HepG2 (cell line): ENCODE data around the gene PGC. TPM values are rescaled to one million over a fixed set of nuclear protein-coding genes. Genes with fewer than 3 reads are reported as not detected.

Experiments
- CENPX ChIP-seq: sonication (generic); formaldehyde crosslinking; IDR thresholded peaks from 2 replicates; pipeline ENCODE4 v1.9.0; 2021; ENCODE audit warnings: mild to moderate bottlenecking, missing genetic modification reagents, moderate library complexity
- ISX ChIP-seq: sonication (generic); formaldehyde crosslinking; conservative IDR thresholded peaks from 2 replicates; pipeline ENCODE4 v1.5.0; 2020; ENCODE audit warnings: missing genetic modification reagents
- KLF16 ChIP-seq, 2 experiments: sonication (generic) in 1 of 2; formaldehyde crosslinking in 1 of 2; IDR thresholded peaks; 2 replicates each; pipeline versions ENCODE4 v1.6.1 to v1.8.0; 2016 to 2023; ENCODE audit warnings: missing genetic modification reagents in 2 of 2, missing compliant biosample characterization in 1 of 2
- MYPOP ChIP-seq: sonication (generic); formaldehyde crosslinking; IDR thresholded peaks from 2 replicates; pipeline ENCODE4 v1.8.1; 2023; ENCODE audit warnings: mild to moderate bottlenecking, moderate library complexity, missing genetic modification reagents
- NFYC ChIP-seq: IDR thresholded peaks from 2 replicates; pipeline ENCODE4 v1.6.1; 2016; ENCODE audit warnings: missing genetic modification reagents, missing compliant biosample characterization
- PAWR ChIP-seq: sonication (generic); formaldehyde crosslinking; IDR thresholded peaks from 2 replicates; pipeline ENCODE4 v1.4.0; 2020; ENCODE audit warnings: missing genetic modification reagents, mild to moderate bottlenecking, borderline replicate concordance
- PRPF4 ChIP-seq: fragments of 200-400 bp; formaldehyde crosslinking; IDR thresholded peaks from 2 replicates; pipeline ENCODE4 v1.6.1; 2016; ENCODE audit warnings: low read length, low read depth; ENCODE audit not compliant: poor library complexity, severe bottlenecking
- REL ChIP-seq: sonication (generic); formaldehyde crosslinking; conservative IDR thresholded peaks from 2 replicates; pipeline ENCODE4 v1.8.0; 2022; ENCODE audit warnings: mild to moderate bottlenecking, missing genetic modification reagents, moderate library complexity
- REST ChIP-seq, 2 experiments: IDR thresholded peaks; 2 replicates each; pipeline ENCODE4 v1.6.1; 2011 to 2012; ENCODE audit warnings: low read length in 2 of 2, borderline replicate concordance in 1 of 2, low read depth in 1 of 2, mild to moderate bottlenecking in 1 of 2, moderate library complexity in 1 of 2
- RFX5 ChIP-seq: IDR thresholded peaks from 2 replicates; pipeline ENCODE4 v1.6.1; 2011; ENCODE audit warnings: low read depth, low read length, improper control_type of control experiment
- SAFB2 ChIP-seq: sonication (generic); formaldehyde crosslinking; IDR thresholded peaks from 2 replicates; pipeline ENCODE4 v1.5.1; 2020; ENCODE audit warnings: missing genetic modification reagents, low read depth, mild to moderate bottlenecking, borderline replicate concordance
- SALL1 ChIP-seq: sonication (generic); formaldehyde crosslinking; IDR thresholded peaks from 2 replicates; pipeline ENCODE4 v1.8.0; 2022; ENCODE audit warnings: mild to moderate bottlenecking, missing genetic modification reagents
- SMAD3 ChIP-seq: sonication (generic); formaldehyde crosslinking; IDR thresholded peaks from 2 replicates; pipeline ENCODE4 v1.4.0; 2020; ENCODE audit warnings: missing genetic modification reagents
- TAF1 ChIP-seq: sonication (generic); formaldehyde crosslinking; IDR thresholded peaks from 2 replicates; pipeline ENCODE4 v1.4.0; 2020; ENCODE audit warnings: missing genetic modification reagents
- YEATS2 ChIP-seq: sonication (generic); formaldehyde crosslinking; IDR thresholded peaks from 2 replicates; pipeline ENCODE4 v1.4.0; 2020; ENCODE audit warnings: missing genetic modification reagents, borderline replicate concordance
- ZNF180 ChIP-seq: sonication (generic); formaldehyde crosslinking; IDR thresholded peaks from 2 replicates; pipeline ENCODE4 v1.4.0; 2020; ENCODE audit warnings: low read depth, missing genetic modification reagents, borderline replicate concordance
- ZNF329 ChIP-seq: sonication (generic); formaldehyde crosslinking; IDR thresholded peaks from 2 replicates; pipeline ENCODE4 v1.9.0; 2021; ENCODE audit warnings: low read depth, mild to moderate bottlenecking, missing genetic modification reagents
- ZNF468 ChIP-seq: sonication (generic); formaldehyde crosslinking; IDR thresholded peaks from 2 replicates; pipeline ENCODE4 v1.8.0; 2022; ENCODE audit warnings: mild to moderate bottlenecking, moderate library complexity, missing genetic modification reagents
- ZNF660 ChIP-seq: sonication (generic); formaldehyde crosslinking; IDR thresholded peaks from 2 replicates; pipeline ENCODE4 v1.5.1; 2020; ENCODE audit warnings: mild to moderate bottlenecking, low read depth, missing genetic modification reagents, borderline replicate concordance
- ZNF883 ChIP-seq: sonication (generic); formaldehyde crosslinking; IDR thresholded peaks from 2 replicates; pipeline ENCODE4 v1.5.1; 2020; ENCODE audit warnings: mild to moderate bottlenecking, missing genetic modification reagents; ENCODE audit errors: not compliant biosample characterization
- polyA plus RNA-seq, 8 experiments: library from polyadenylated mRNA; depleted of rRNA in 3 of 8; stranded (reverse) in 7 of 8; unstranded in 1 of 8; fragments of >200 nt; fragmentation: Illumina TruSeq in 4 of 8; extraction: Trizol in 4 of 8; gene quantifications; 2 replicates each; pipeline versions ENCODE4 v1.2.1 to v1.2.3, GENCODE V29; 2011 to 2016; ENCODE audit warnings: low read depth in 4 of 8, missing spikeins in 1 of 8, mixed read lengths in 1 of 8; ENCODE audit not compliant: insufficient read depth in 1 of 8
- total RNA-seq, 5 experiments: library from RNA; depleted of rRNA; stranded (reverse); fragments of >200 nt; fragmentation: Illumina TruSeq; extraction: Trizol; gene quantifications; 2 replicates each; pipeline ENCODE4 v1.2.3, GENCODE V29; 2016; ENCODE audit warnings: low read depth in 1 of 5
- TF ChIP-seq, protein P1 (sequence below): sonication (generic); formaldehyde crosslinking; IDR thresholded peaks from 2 replicates; pipeline ENCODE4 v1.4.0; 2020; ENCODE audit warnings: mild to moderate bottlenecking, missing genetic modification reagents
- TF ChIP-seq, protein P2 (sequence below): IDR thresholded peaks from 2 replicates; pipeline ENCODE4 v1.6.1; 2016; ENCODE audit warnings: missing biosample characterization, missing genetic modification reagents, low read depth

PGC gene
- total and polyA plus RNA-seq, 2 of the 13 experiments (the other 11 are each of a cell fraction or from before 2014, with no cell fraction given), result 426 to 502 TPM

- TF ChIP-seq REST (IDR thresholded peaks at IDR 0.05; ENCODE audit: borderline replicate concordance in 1 of 2, low read depth in 1 of 2, low read length in 2 of 2) (no peak), TAF1 (CRISPR knock-in tag) (peak; percentile 21; the same call in 1 of the 2 replicates), SMAD3 (CRISPR knock-in tag) (peak; percentile 85), KLF16 (CRISPR knock-in tag; IDR thresholded peaks at IDR 0.05) (peak in 1 of 2 experiments; percentile 91; a peak in 2 of 4 replicates), ZNF329 (CRISPR knock-in tag) (no peak), SALL1 (CRISPR knock-in tag) (peak; percentile 80), PAWR (CRISPR knock-in tag) (no peak), NFYC (CRISPR knock-in tag) (no peak), ZNF883 (CRISPR knock-in tag) (no peak), MYPOP (CRISPR knock-in tag) (no peak), CENPX (no peak), ZNF468 (no peak), PRPF4 (no peak), SAFB2 (CRISPR knock-in tag) (no peak), REL (CRISPR knock-in tag) (no peak), YEATS2 (CRISPR knock-in tag) (peak; percentile 82), ZNF660 (CRISPR knock-in tag) (no peak), ZNF180 (CRISPR knock-in tag) (no peak; the same call in 1 of the 2 replicates), ISX (no peak), RFX5 (no peak)
- TF ChIP-seq, protein P1, sequence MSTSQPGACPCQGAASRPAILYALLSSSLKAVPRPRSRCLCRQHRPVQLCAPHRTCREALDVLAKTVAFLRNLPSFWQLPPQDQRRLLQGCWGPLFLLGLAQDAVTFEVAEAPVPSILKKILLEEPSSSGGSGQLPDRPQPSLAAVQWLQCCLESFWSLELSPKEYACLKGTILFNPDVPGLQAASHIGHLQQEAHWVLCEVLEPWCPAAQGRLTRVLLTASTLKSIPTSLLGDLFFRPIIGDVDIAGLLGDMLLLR, result 0 out of 2 replicates have a peak, but pooled peaks have one; percentile 39
- TF ChIP-seq, protein P2, sequence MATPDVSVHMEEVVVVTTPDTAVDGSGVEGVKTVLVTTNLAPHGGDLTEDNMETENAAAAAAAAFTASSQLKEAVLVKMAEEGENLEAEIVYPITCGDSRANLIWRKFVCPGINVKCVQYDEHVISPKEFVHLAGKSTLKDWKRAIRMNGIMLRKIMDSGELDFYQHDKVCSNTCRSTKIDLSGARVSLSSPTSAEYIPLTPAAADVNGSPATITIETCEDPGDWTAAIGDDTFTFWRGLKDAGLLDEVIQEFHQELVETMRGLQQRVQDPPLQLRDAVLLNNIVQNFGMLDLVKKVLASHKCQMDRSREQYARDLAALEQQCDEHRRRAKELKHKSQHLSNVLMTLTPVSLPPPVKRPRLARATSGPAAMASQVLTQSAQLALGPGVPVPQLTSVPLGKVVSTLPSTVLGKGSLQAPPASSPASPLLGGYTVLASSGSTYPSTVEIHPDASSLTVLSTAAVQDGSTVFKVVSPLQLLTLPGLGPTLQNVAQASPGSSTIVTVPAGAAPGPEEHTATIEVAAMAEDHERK (CRISPR knock-in tag), result peak; percentile 20; the same call in 1 of the 2 replicates
Observed at GRCh38 chr6:41735427-41736185, 11.6 kb downstream of the PGC start, which contains the start of gene TFEB (continued).
